SK-N-SH treated with all-trans-retinoic acid at 6 μM for 48 hours (cell line): Measurements from ENCODE around the gene TNFRSF18.

ENCODE experiments used
- ARNTL ChIP-seq: fragments of 450-650 bp; formaldehyde crosslinking; IDR thresholded peaks from 2 replicates; pipeline ENCODE4 v1.5.0; 2020; ENCODE audit warnings: low read depth, mild to moderate bottlenecking, moderate library complexity, borderline replicate concordance
- CSDC2 ChIP-seq: fragments of 250-450 bp; sonication (Bioruptor Pico); IDR thresholded peaks from 2 replicates; pipeline ENCODE4 v1.5.0; 2020; ENCODE audit warnings: mild to moderate bottlenecking, moderate library complexity
- OSR1 ChIP-seq: fragments of 250-450 bp; sonication (Bioruptor Pico); IDR thresholded peaks from 2 replicates; pipeline ENCODE4 v1.8.0; 2022; ENCODE audit warnings: moderate library complexity, mild to moderate bottlenecking, inconsistent platforms
- PPARA ChIP-seq: fragments of 250-450 bp; sonication (Bioruptor Pico); IDR thresholded peaks from 2 replicates; pipeline ENCODE4 v1.5.0; 2020; ENCODE audit warnings: mild to moderate bottlenecking, borderline replicate concordance
- RARB ChIP-seq: fragments of 250-450 bp; sonication (Bioruptor Pico); IDR thresholded peaks from 2 replicates; pipeline ENCODE4 v1.8.0; 2021; ENCODE audit warnings: mild to moderate bottlenecking, moderate library complexity
- SNAI2 ChIP-seq: fragments of 250-450 bp; sonication (Bioruptor Pico); IDR thresholded peaks from 2 replicates; pipeline ENCODE4 v1.5.0; 2020; ENCODE audit warnings: mild to moderate bottlenecking, moderate library complexity
- ZFP3 ChIP-seq: fragments of 250-450 bp; sonication (Bioruptor Pico); IDR thresholded peaks from 2 replicates; pipeline ENCODE4 v1.5.0; 2020; ENCODE audit warnings: mild to moderate bottlenecking, moderate library complexity
- TF ChIP-seq, protein P1 (sequence below): fragments of 250-450 bp; sonication (Bioruptor Pico); IDR thresholded peaks from 2 replicates; pipeline ENCODE4 v1.5.1; 2020; ENCODE audit warnings: low read depth, mild to moderate bottlenecking, moderate library complexity
- TF ChIP-seq, protein P2 (sequence below): fragments of 250-450 bp; sonication (Bioruptor Pico); IDR thresholded peaks from 2 replicates; pipeline ENCODE4 v1.8.0; 2020; ENCODE audit warnings: mild to moderate bottlenecking, moderate library complexity, borderline replicate concordance
- TF ChIP-seq, protein P3 (sequence below): fragments of 250-450 bp; sonication (Bioruptor Pico); IDR thresholded peaks from 2 replicates; pipeline ENCODE4 v1.5.0; 2020; ENCODE audit warnings: mild to moderate bottlenecking, moderate library complexity

DNA sequence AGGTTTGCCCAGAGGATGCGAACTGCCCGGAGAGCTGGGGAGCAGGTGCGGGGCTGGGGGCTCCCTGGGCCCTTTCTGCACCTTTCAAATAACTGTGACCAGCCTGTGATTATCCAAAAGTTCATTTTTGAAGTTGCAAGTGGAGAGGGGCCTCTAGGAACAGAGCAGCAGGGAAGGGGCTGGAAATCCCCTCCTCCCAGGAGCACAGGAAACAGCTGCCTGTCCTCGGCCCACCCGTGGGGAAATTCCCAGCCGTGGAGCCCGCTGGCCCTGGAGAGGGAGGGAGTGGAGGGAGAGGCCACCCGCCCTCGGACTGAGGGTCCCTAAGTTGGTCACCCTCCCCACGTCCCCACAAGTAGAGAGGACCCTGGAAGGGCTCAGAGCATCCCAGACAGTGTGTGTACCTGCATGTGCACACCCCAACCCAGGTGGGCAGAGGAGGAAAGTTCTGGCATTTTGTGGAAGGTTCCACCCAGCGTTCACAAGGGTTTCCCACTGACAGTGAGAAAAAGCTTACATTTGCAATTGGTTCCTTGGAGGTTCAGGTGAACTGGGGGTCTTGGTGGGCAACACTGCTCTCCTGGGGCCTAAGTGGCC lies 8.8 kb upstream of the TNFRSF18 start:
- TF ChIP-seq ARNTL (CRISPR knock-in tag) (no peak), RARB (CRISPR knock-in tag) (no peak), ZFP3 (CRISPR knock-in tag) (no peak), SNAI2 (CRISPR knock-in tag) (no peak), CSDC2 (no peak), PPARA (CRISPR knock-in tag) (no peak), OSR1 (CRISPR knock-in tag) (no peak)
- TF ChIP-seq, protein P1, sequence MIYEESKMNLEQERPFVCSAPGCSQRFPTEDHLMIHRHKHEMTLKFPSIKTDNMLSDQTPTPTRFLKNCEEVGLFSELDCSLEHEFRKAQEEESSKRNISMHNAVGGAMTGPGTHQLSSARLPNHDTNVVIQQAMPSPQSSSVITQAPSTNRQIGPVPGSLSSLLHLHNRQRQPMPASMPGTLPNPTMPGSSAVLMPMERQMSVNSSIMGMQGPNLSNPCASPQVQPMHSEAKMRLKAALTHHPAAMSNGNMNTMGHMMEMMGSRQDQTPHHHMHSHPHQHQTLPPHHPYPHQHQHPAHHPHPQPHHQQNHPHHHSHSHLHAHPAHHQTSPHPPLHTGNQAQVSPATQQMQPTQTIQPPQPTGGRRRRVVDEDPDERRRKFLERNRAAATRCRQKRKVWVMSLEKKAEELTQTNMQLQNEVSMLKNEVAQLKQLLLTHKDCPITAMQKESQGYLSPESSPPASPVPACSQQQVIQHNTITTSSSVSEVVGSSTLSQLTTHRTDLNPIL (CRISPR knock-in tag) = no peak
- TF ChIP-seq, protein P2, sequence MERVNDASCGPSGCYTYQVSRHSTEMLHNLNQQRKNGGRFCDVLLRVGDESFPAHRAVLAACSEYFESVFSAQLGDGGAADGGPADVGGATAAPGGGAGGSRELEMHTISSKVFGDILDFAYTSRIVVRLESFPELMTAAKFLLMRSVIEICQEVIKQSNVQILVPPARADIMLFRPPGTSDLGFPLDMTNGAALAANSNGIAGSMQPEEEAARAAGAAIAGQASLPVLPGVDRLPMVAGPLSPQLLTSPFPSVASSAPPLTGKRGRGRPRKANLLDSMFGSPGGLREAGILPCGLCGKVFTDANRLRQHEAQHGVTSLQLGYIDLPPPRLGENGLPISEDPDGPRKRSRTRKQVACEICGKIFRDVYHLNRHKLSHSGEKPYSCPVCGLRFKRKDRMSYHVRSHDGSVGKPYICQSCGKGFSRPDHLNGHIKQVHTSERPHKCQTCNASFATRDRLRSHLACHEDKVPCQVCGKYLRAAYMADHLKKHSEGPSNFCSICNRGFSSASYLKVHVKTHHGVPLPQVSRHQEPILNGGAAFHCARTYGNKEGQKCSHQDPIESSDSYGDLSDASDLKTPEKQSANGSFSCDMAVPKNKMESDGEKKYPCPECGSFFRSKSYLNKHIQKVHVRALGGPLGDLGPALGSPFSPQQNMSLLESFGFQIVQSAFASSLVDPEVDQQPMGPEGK = no peak
- TF ChIP-seq, protein P3, sequence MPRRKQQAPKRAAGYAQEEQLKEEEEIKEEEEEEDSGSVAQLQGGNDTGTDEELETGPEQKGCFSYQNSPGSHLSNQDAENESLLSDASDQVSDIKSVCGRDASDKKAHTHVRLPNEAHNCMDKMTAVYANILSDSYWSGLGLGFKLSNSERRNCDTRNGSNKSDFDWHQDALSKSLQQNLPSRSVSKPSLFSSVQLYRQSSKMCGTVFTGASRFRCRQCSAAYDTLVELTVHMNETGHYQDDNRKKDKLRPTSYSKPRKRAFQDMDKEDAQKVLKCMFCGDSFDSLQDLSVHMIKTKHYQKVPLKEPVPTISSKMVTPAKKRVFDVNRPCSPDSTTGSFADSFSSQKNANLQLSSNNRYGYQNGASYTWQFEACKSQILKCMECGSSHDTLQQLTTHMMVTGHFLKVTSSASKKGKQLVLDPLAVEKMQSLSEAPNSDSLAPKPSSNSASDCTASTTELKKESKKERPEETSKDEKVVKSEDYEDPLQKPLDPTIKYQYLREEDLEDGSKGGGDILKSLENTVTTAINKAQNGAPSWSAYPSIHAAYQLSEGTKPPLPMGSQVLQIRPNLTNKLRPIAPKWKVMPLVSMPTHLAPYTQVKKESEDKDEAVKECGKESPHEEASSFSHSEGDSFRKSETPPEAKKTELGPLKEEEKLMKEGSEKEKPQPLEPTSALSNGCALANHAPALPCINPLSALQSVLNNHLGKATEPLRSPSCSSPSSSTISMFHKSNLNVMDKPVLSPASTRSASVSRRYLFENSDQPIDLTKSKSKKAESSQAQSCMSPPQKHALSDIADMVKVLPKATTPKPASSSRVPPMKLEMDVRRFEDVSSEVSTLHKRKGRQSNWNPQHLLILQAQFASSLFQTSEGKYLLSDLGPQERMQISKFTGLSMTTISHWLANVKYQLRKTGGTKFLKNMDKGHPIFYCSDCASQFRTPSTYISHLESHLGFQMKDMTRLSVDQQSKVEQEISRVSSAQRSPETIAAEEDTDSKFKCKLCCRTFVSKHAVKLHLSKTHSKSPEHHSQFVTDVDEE = no peak
